GM21576 (cell line): ENCODE measurements around the gene MCUB.
"Not testable (repeated sequence)": the region's sequence is repeated elsewhere in the genome, so short reads cannot be mapped to it uniquely, and the experiment has no call there.

Source experiments
- ATAC-seq: cut with Tn5 transposase; IDR thresholded peaks from one replicate; pipeline ENCODE4 v1.9.1; 2021; ENCODE audit warnings: mild to moderate bottlenecking, moderate library complexity; ENCODE audit not compliant: unreplicated experiment

MCUB gene, protein sequence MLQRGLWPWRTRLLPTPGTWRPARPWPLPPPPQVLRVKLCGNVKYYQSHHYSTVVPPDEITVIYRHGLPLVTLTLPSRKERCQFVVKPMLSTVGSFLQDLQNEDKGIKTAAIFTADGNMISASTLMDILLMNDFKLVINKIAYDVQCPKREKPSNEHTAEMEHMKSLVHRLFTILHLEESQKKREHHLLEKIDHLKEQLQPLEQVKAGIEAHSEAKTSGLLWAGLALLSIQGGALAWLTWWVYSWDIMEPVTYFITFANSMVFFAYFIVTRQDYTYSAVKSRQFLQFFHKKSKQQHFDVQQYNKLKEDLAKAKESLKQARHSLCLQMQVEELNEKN

DNA sequence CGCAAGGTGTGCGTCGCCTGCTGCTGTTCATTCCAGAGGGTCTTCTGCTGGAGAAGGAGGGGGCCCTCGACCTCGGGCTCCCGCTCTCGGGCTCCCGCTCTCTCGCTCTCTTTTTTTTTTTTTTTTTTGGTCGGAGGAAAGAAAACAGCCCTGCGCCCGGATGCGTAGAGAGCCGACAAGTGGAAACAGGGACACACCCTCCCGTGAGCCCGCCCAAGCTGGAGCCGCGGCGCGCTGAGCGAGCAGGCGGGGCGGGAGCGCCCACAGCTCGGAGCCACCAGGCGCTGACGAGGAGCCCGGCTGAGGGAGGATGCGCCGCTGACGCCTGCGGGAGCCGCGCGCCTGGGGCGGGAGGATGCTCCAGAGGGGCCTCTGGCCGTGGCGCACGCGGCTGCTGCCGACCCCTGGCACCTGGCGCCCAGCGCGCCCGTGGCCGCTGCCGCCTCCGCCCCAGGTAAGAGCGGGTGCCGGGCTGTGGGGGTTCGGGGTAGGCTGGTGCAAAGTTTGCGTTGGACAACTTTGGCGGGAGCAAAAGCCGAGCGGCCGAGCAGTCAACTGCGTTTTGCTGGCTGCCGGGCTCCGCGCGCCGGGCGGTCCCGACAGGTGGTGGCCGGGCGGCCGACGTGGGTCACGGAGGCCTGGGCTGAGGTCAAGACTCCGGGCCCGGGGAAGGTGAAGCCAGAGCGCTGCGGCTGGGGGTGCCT is at the start of gene MCUB:
TSS of gene MCUB (plus strand) at position 264 of the 704 bp plus-strand sequence. CDS start at position 356, 92 bp downstream.
- peak; percentile 84 for ATAC-seq

DNA sequence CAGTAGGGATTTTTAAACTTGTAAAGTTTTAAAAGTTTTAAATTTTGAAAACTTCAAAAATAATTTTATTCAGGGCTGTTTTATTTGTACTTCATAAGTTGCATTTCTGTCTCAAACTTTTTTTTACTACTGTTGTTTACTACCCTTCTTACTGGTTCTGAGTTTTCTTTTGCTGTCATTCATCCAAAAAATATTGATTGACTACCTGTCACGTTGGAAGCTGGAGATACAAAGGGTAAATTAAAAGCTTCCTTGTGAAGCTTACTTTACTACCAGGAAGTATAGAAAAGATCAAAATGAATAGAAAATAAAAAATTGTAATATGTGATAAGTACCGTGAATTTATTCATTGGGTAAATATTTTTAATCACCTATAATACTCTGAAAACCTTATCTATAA is 49.4 kb upstream of the MCUB start:
- no peak for ATAC-seq

DNA sequence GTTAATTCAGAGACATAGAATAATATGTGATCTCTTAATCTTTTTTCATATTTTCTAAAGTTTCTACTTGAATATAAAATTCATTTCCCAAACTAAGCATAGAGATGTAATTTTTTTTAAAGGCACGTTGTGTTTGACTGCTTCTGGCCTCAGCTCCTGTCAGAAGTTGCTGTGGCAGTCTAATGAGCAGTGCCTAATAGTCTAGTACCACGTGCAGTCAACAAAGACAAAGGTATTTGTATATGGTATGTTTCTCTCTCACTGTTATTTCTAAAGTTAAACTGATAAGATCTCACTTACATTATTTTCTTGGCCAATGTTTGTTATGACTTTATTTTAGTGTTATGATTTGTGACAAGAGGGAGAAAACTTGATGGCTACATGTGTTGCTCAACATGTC is 48.6 kb upstream of the MCUB start:
- no peak for ATAC-seq

DNA sequence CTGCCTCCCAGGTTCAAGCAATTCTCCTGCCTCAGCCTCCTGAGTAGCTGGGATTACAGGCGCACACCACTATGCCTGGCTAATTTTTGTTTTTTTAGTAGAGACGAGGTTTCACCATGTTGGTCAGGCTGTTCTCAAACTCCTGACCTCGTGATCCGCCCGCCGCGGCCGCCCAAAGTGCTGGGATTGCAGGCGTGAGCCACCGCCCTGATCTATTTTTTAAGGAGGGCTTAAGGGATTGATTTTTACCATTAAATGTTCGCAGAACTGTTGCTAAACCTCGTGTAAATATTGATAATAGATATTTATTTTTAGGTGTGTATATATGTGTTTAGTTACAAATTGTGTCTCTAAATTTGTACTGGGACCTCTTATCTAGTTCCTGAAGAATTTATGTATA is 46.7 kb upstream of the MCUB start:
- ATAC-seq: not testable (repeated sequence)

DNA sequence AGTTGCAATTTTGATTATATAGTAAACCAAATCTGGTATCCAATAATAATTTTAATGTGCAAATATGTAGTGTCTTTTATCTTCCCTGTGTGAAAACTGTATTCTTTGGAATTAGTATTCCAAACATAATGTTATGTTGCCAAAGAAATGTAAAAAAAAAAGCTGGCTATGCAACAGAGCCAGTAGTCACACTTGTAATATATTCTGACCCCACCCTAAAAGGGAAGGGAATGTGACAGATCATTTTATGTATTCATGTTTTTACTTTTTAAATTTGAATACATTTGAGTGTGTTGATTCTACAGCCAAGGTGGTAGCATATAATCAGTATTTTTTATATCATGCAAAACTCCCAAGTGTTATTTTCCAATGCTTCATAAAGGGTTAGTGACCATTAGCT is 27.9 kb upstream of the MCUB start:
- ATAC-seq: no peak

DNA sequence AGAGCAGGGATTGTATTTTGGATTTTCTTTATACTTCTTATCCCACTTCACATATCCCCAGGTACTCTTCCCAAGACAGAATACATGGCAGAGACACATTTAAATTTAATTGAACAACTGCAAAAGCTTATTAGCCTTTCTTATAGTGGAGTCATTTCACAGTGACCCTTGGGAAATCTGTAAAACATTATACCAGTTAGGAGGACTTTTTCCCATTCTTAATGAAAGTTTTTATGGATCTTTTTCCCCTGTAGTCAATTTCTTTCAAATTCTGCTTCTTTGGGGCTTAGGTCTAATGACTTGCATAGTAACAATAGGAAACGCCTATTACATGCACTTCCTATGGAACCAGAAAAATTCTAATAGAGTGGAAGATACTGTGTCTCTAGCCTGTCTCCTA is 14.6 kb upstream of the MCUB start:
- ATAC-seq: no peak

DNA sequence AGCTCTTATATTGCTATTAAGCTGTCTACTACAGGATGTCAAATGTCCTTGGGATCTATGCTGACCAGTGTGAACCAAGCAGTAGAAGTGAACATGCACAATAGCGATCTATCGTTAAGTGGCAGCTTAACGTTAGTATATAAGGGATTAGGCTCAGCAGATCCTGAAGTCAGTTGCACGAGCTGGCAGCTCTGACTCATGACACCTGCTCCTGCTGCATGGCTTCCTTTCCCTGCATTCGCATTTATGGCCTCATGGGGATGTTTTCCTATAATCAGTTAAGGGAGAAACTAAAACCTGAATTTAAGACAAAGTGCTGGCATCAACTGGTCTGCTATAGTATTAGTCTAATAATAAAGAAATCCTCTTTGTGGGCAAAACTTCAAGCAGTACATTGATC is 12.7 kb upstream of the MCUB start:
- no peak for ATAC-seq

DNA sequence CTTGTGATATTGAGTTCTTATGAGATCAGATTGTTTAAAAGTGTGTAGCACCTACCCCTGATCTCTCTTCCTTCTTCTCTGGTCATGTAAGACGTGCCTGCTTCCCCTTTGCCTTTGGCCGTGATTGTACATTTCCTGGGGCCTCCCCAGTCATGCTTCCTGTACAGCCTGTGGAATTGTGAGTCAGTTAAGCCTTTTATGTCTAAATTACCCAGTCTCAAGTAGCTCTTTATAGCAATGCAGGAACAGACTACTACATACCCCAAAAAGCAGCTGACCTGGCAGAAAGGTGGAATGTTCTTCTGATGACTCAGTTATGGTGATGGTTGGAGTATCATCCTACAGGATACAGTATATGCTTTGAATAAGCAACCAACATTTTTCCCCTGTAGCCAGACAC is 11.4 kb upstream of the MCUB start:
- peak; percentile 54 for ATAC-seq

DNA sequence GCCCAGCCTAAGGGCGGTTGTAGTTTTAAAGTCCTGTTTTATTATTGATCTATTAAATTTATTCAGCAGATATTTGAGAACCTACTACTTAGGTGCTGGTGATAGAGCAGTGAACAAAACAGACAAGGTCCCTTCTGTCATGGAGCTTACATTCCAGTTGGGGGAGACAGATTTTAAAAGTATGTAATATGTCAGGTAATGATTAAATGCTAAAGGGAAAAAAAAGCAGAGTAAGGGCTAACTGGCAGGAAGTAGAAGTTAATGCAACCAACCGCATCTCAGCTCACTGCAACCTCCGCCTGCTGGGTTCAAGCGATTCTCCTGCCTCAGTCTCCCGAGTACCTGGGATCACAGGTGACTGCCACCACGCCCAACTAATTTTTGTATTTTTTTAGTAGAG is 7.8 kb upstream of the MCUB start:
- no peak for ATAC-seq

DNA sequence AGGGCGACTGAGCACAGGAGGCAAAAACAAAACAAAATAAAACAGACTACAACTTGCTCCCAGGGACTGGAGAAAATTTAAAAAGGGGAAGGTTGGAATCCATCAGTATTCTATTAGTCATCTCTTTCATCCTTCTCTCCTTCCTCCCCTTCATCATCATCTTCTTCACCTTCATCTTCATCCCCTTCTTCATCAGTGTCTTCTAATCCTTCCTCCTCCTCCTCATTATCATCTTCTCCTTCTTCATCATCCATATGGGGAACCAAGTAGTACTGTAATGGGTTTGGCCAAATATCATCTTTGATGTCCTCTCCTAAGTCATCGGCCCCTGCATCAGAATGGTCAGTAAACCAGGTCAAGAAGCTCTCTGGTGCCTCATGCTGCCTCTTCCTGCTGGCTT is 6.9 kb upstream of the MCUB start:
- no peak for ATAC-seq

DNA sequence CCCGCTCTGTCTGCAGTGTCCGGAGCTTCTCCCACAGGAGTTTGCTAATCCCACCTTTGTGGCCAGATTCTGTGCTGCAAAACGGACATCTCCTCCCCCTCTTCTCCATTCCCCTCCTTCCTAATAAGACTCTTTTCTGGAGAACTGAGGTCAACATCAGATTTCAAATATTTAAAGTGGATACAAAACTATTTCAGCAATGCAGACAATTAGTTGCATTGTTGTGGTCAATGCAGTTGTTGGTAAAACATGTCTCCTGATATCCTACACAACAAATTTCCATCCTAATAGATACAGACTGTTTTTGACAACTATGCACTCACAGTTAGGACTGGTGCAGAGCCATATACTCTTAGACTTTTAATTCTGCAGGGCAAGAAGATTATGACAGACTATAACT is 5.1 kb upstream of the MCUB start:
- ATAC-seq: no peak

DNA sequence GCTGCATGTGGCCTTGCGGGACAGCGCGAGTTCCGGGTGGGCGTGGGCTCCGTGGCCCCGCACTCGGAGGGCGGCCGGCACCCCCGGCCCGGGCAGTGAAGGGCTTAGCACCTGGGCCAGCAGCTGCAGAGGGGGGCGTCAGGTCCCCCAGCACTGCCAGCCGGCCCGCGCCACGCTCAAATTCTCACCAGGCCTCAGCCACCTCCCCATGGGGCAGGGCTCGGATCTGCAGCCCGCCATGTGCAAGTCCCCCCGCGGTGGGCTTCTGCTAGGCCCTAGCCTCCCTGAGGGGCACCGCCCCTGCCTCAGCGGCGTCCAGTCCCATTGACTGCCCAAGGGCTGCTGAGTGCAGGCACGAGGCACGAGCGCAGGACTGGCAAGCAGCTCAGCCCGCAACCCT is 2.6 kb upstream of the MCUB start:
- ATAC-seq: no peak

DNA sequence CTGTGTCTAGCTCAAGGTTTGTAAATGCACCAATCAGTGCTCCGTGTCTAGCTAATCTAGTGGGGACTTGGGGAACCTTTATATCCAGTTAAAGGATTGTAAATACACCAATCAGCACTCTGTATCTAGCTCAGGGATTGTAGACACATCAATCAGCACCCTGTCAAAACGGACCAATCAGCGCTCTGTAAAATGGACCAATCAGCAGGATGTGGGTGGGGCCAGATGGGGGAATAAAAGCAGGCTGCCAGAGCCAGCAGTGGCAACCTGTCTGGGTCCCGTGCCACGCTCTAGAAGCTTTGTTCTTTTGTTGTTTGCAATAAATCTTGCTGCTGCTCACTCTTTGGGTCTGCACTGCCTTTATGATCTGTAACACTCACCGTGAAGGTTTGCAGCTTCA is 2.0 kb upstream of the MCUB start:
- ATAC-seq: not testable (repeated sequence)

DNA sequence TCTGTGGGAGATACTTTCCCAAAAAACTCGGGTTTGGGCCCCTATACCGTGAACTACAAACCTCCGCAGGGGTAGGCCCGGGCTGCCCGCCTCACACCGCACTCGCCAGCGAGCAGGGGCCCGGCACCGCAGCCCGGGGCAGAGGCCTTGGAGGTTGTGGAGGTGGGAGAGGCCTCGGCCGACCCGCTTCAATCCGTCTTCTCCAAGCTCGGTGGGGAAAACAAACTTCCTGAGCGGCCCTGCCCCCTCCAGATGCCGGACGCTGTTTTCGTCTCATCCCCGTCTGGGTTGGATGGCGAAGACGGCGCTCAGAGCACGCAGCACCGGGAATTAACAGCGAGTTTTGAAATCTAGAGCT is 442 bp upstream of the MCUB start:
- ATAC-seq: peak; percentile 21

DNA sequence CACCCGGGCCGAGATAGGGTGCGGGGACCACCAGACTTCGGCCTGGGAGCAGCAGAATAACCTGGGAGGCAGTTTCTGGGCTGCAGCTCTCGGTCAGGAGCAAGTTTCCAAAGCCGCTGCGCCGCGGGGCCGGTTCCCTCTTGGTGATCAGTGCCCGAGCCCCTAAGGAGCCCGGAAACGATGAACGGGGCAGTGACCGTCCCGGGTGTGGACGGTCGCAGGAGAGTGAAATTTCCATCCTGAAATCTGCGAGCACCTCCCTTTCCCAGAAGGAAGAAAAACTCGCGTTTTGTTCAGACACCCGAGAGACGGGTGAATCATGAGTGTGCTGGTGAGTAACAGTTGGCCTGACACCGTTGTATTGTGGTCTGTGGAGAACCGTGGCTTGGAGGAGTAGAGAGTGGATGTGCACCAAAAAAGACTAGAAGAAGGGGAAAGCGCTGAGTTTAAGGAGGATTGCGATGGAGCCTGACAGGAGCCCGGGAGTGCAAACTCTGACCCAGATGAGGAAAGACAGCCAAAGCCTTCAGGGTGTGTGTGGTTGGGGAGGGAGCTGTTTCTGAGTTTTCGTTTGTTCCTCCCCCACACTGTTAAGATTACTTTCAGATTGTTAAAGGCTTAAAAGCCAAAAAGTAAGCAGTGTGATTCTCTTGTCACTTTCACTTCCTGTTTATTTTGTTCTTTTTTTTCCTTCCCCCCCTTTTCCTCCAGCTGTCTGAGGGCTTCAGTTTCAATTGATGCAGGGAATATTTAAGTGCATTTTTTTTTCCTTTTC is 828 bp downstream of the MCUB start:
- ATAC-seq: peak; percentile 69

DNA sequence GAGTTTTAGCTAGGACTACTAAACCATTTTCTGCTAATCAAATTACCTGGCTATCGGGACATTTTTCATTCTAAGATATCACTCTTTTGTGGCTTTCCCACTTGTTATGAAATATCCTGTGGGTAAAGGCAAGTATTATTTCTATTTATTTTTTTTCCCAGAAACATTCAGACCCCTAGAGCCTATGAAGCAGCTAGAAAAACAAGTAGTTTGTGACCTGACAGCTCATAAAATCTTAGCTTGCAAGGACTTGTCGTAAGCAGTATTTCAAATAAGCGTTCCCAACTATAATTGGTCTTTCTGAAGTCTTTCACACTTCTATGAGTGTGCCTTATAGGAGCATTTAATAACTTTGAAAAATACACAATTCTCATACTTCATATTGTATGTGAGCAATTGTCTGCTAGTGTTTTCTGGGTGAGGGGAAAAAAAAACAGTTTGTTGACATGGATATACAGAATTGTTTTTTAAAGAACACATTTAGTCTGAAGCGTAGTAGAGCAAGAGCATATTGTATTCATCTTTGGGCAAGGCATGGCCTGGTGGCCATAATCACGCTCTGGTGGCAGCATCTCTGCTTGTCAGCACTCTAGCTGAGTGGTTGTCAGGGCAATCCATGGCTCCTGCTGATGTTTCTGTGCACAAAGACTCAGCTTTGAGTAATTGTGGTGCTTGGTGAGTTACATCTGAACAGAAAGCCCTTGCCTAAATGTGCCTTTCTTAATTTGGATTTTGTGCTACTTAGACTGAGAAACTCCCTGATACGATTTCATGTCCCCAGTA is 2.6 kb downstream of the MCUB start:
- no peak for ATAC-seq

DNA sequence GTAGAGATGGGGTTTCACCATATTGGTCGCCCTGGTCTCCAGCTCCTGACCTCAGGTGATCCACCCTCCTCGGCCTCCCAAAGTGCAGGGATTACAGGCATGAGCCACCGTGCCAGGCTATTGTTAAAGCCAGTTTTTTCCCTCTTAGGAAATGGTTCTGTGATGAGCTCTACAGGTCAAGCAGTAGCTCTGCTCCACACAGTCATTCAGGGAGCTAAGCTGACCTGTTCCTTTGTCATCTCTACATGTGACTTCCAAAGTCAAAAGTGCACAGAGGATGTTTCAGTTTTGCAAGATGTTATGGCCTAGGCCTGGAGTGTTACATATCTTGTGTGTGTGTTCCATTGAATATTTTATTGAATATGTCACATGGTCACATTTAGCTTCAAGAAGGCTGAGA is 11.4 kb downstream of the MCUB start:
- no peak for ATAC-seq

DNA sequence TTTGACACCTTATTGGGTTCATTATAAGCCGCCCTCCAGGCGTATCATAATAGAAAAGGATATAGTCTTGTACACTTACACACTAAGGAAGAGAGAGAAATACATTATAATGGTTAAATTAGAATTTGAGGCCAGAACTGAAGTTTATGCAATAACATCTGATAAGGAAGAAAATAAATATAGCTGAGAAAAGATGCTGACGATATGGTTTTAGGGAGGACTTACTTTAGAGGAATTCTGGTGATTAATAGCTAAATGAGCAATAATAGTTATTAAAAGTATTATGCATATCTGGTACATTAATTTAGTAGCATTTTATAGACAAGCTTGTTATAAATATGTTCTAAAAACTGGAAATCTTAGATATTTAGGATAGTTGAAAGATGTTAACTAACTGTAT is 12.1 kb downstream of the MCUB start:
- ATAC-seq: no peak

DNA sequence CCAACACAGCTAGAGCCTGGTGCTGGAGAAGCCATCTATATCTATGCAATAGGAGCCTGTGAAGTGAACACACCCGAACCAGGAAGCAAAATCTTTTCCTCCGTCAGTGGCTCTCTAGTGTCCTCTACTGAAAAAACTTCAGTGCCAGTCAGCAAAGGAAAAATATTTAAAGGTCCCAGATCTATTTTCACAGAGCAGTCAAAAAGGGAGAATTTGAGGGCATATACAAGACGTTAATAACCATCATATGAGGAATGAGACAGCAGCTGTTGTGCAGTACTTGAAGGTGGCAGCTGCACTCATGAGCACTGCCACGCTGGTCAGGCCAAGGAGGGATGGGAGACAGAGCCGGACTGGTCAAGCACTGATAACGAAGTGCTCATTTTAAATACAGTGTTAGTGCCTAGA is 14.4 kb downstream of the MCUB start:
- ATAC-seq: no peak

DNA sequence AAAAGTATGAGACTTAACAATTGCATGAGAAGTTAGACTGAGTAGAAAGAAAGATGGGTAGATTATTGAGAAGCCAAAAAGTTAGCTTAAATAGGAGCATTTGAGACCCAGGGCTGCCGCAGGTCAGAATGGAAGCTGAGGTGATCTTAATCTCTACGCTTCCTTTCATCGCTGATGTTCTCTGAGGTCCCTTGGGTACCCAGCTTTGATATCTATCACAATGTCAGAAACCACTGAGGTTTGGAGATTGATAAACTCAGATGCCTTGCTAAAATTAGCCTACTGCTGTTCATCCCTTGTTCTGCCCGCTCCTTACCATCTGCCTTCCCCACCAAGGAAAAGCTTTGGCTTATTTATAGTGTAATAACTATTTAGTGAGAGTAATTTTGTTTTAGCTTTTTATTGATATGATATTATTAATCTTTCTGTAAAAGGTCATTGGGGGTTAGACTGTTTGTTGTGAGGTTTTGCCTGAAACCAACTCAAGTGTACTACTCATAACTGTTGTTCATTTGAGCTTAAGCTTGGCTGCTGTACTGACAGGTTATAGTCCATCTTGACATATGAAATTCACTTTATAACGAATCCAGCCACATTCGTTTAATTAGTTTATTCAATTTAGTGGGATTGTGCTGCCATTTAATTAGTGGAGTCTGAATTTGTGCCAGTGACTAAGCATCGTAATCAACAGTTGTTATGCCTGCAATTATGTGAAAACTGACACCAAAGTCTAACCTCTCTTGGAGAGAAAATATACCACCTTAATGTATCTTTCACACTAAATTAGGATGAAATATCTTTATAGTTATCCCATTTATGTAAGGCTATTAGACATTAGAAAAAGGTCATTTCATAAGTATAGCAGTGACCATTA is 15.1 kb downstream of the MCUB start:
- no peak for ATAC-seq
